HEK293T (cell line): ENCODE measurements around the gene CABP7.

Experiments used
- ARNT ChIP-seq: fragments of 450-650 bp; IDR thresholded peaks from 2 replicates; pipeline ENCODE4 v1.6.1; 2017; ENCODE audit warnings: mild to moderate bottlenecking
- BHLHE40 ChIP-seq: fragments of 450-650 bp; IDR thresholded peaks from 2 replicates; pipeline ENCODE4 v1.6.1; 2016; ENCODE audit warnings: mild to moderate bottlenecking, moderate library complexity, borderline replicate concordance
- CTBP1 ChIP-seq: fragments of 450-650 bp; IDR thresholded peaks from 2 replicates; pipeline ENCODE4 v1.6.1; 2016; ENCODE audit warnings: borderline replicate concordance
- ELF4 ChIP-seq: fragments of 450-650 bp; IDR thresholded peaks from 2 replicates; pipeline ENCODE4 v1.6.1; 2017; ENCODE audit warnings: antibody characterized with exemption
- FOXA1 ChIP-seq: fragments of 450-650 bp; IDR thresholded peaks from 2 replicates; pipeline ENCODE4 v1.6.1; 2016; ENCODE audit warnings: mild to moderate bottlenecking
- FOXK2 ChIP-seq: fragments of 450-650 bp; IDR thresholded peaks from 2 replicates; pipeline ENCODE4 v1.6.1; 2016; ENCODE audit warnings: mild to moderate bottlenecking
- FOXM1 ChIP-seq: fragments of 450-650 bp; IDR thresholded peaks from 2 replicates; pipeline ENCODE4 v1.6.1; 2017; ENCODE audit warnings: mild to moderate bottlenecking, borderline replicate concordance
- HDGF ChIP-seq: fragments of 450-650 bp; IDR thresholded peaks from 2 replicates; pipeline ENCODE4 v1.6.1; 2017; ENCODE audit warnings: antibody characterized with exemption, borderline replicate concordance
- LEF1 ChIP-seq: fragments of 450-650 bp; IDR thresholded peaks from 2 replicates; pipeline ENCODE4 v1.6.1; 2017; ENCODE audit warnings: mild to moderate bottlenecking, borderline replicate concordance
- SP1 ChIP-seq: fragments of 450-650 bp; IDR thresholded peaks from 2 replicates; pipeline ENCODE4 v1.6.1; 2017
- SUZ12 ChIP-seq: fragments of 450-650 bp; IDR thresholded peaks from 2 replicates; pipeline ENCODE4 v1.6.1; 2016; ENCODE audit warnings: mild to moderate bottlenecking
- TARDBP ChIP-seq: fragments of 450-650 bp; IDR thresholded peaks from 2 replicates; pipeline ENCODE4 v1.6.1; 2016
- ZNF384 ChIP-seq: fragments of 450-650 bp; IDR thresholded peaks from 2 replicates; pipeline ENCODE4 v1.6.1; 2016
- TF ChIP-seq, protein P1 (sequence below): fragments of 450-650 bp; IDR thresholded peaks from 2 replicates; pipeline ENCODE4 v1.6.1; 2016

DNA sequence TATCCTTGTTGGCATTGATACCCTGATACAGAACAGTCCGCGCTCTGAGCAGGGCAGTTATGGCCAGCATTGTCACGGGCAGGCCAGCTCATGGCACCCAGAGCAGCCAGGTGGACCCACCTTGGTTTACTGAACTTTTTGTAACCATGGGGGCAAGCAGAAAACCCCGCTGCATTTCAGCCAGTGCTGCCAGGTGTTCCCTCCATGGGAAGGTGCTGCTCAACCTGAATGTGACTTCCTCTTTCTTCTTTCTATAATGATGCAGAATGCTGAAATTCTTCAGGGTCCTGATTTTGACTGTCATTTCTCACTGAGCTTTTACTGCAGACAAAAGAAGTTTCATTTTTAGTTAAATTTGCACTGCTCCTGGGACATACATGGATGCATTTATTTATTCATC, 35.6 kb upstream of the CABP7 start:
- TF ChIP-seq BHLHE40 = no peak
- no peak for TF ChIP-seq FOXA1
- no peak for TF ChIP-seq ELF4
- no peak for TF ChIP-seq ZNF384
- TF ChIP-seq FOXM1 = no peak
- TF ChIP-seq ARNT = no peak
- TF ChIP-seq, protein P1, sequence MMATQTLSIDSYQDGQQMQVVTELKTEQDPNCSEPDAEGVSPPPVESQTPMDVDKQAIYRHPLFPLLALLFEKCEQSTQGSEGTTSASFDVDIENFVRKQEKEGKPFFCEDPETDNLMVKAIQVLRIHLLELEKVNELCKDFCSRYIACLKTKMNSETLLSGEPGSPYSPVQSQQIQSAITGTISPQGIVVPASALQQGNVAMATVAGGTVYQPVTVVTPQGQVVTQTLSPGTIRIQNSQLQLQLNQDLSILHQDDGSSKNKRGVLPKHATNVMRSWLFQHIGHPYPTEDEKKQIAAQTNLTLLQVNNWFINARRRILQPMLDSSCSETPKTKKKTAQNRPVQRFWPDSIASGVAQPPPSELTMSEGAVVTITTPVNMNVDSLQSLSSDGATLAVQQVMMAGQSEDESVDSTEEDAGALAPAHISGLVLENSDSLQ = no peak
- no peak for TF ChIP-seq FOXK2
- no peak for TF ChIP-seq SP1
- no peak for TF ChIP-seq SUZ12
- no peak for TF ChIP-seq CTBP1
- no peak for TF ChIP-seq LEF1
- TF ChIP-seq TARDBP = no peak
- TF ChIP-seq HDGF = no peak
